HepG2 (cell line): ENCODE results near the gene ERCC4. TPM values are rescaled to one million over a fixed set of nuclear protein-coding genes. Genes with fewer than 3 reads are reported as not detected.

ENCODE experiments used
- ATM ChIP-seq: fragments of 450-650 bp; IDR thresholded peaks from 2 replicates; pipeline ENCODE4 v1.7.1; 2017; ENCODE audit warnings: mild to moderate bottlenecking, borderline replicate concordance
- EEA1 ChIP-seq: sonication (generic); formaldehyde crosslinking; IDR thresholded peaks from 2 replicates; pipeline ENCODE4 v1.5.1; 2020; ENCODE audit warnings: mild to moderate bottlenecking, missing genetic modification reagents, borderline replicate concordance
- EHMT2 ChIP-seq: fragments of 200-600 bp; sonication (generic); IDR thresholded peaks from 2 replicates; pipeline ENCODE4 v1.7.0; 2017; ENCODE audit warnings: antibody characterized with exemption, low read depth, low read length, borderline replicate concordance
- EP300 ChIP-seq, 3 experiments: sonication (generic) in 1 of 3; formaldehyde crosslinking in 1 of 3; IDR thresholded peaks; 2 replicates each; pipeline versions ENCODE4 v1.5.1 to v1.6.1; 2011 to 2020; ENCODE audit warnings: low read depth in 2 of 3, low read length in 2 of 3, borderline replicate concordance in 1 of 3, improper control_type of control experiment in 1 of 3, mild to moderate bottlenecking in 1 of 3, missing genetic modification reagents in 1 of 3, moderate library complexity in 1 of 3
- FOXK1 ChIP-seq: sonication (generic); formaldehyde crosslinking; IDR thresholded peaks from 2 replicates; pipeline ENCODE4 v1.4.0; 2020; ENCODE audit warnings: low read depth, missing genetic modification reagents, borderline replicate concordance
- HIVEP1 ChIP-seq: sonication (generic); formaldehyde crosslinking; IDR thresholded peaks from 2 replicates; pipeline ENCODE4 v1.4.0; 2020; ENCODE audit warnings: mild to moderate bottlenecking, missing genetic modification reagents
- MAFG ChIP-seq: sonication (generic); formaldehyde crosslinking; IDR thresholded peaks from 2 replicates; pipeline ENCODE4 v1.5.1; 2020; ENCODE audit warnings: mild to moderate bottlenecking, missing genetic modification reagents
- MYNN ChIP-seq: sonication (generic); formaldehyde crosslinking; IDR thresholded peaks from 2 replicates; pipeline ENCODE4 v1.4.0; 2020; ENCODE audit warnings: mild to moderate bottlenecking, low read depth, missing genetic modification reagents
- PCBP1 ChIP-seq: fragments of 200-400 bp; formaldehyde crosslinking; IDR thresholded peaks from 2 replicates; pipeline ENCODE4 v1.6.1; 2017; ENCODE audit warnings: mild to moderate bottlenecking, low read depth, low read length, borderline replicate concordance
- REL ChIP-seq: sonication (generic); formaldehyde crosslinking; conservative IDR thresholded peaks from 2 replicates; pipeline ENCODE4 v1.8.0; 2022; ENCODE audit warnings: mild to moderate bottlenecking, missing genetic modification reagents, moderate library complexity
- SATB2 ChIP-seq: sonication (generic); formaldehyde crosslinking; IDR thresholded peaks from 2 replicates; pipeline ENCODE4 v1.5.0; 2020; ENCODE audit warnings: missing genetic modification reagents
- SP140L ChIP-seq: sonication (generic); formaldehyde crosslinking; IDR thresholded peaks from 2 replicates; pipeline ENCODE4 v1.4.0; 2020; ENCODE audit warnings: missing genetic modification reagents, borderline replicate concordance
- STAT5B ChIP-seq: sonication (generic); formaldehyde crosslinking; IDR thresholded peaks from 2 replicates; pipeline ENCODE4 v1.4.0; 2020; ENCODE audit warnings: missing genetic modification reagents
- TEF ChIP-seq: sonication (generic); formaldehyde crosslinking; IDR thresholded peaks from 2 replicates; pipeline ENCODE4 v1.5.0; 2020; ENCODE audit warnings: missing genetic modification reagents
- ZBTB21 ChIP-seq: sonication (generic); formaldehyde crosslinking; IDR thresholded peaks from 2 replicates; pipeline ENCODE4 v1.4.0; 2020; ENCODE audit warnings: missing genetic modification reagents
- ZFP1 ChIP-seq: IDR thresholded peaks from 2 replicates; pipeline ENCODE4 v1.6.1; 2016
- ZNF30 ChIP-seq: sonication (generic); formaldehyde crosslinking; IDR thresholded peaks from 2 replicates; pipeline ENCODE4 v1.5.0; 2020; ENCODE audit warnings: mild to moderate bottlenecking, missing genetic modification reagents
- ZNF607 ChIP-seq: sonication (generic); formaldehyde crosslinking; IDR thresholded peaks from 2 replicates; pipeline ENCODE4 v1.5.1; 2020; ENCODE audit warnings: missing genetic modification reagents, mild to moderate bottlenecking, borderline replicate concordance
- ZNF674 ChIP-seq: sonication (generic); formaldehyde crosslinking; IDR thresholded peaks from 2 replicates; pipeline ENCODE4 v1.5.0; 2020; ENCODE audit warnings: low read depth, mild to moderate bottlenecking, missing genetic modification reagents
- ZNF720 ChIP-seq: sonication (generic); formaldehyde crosslinking; IDR thresholded peaks from 2 replicates; pipeline ENCODE4 v1.4.0; 2020; ENCODE audit warnings: missing genetic modification reagents
- ZNF878 ChIP-seq: sonication (generic); formaldehyde crosslinking; IDR thresholded peaks from 2 replicates; pipeline ENCODE4 v1.8.1; 2023; ENCODE audit warnings: mild to moderate bottlenecking, missing genetic modification reagents, moderate library complexity
- ZSCAN9 ChIP-seq: IDR thresholded peaks from 2 replicates; pipeline ENCODE4 v1.6.1; 2016; ENCODE audit warnings: borderline replicate concordance
- polyA plus RNA-seq, 8 experiments: library from polyadenylated mRNA; depleted of rRNA in 3 of 8; stranded (reverse) in 7 of 8; unstranded in 1 of 8; fragments of >200 nt; fragmentation: Illumina TruSeq in 4 of 8; extraction: Trizol in 4 of 8; gene quantifications; 2 replicates each; pipeline versions ENCODE4 v1.2.1 to v1.2.3, GENCODE V29; 2011 to 2016; ENCODE audit warnings: low read depth in 4 of 8, missing spikeins in 1 of 8, mixed read lengths in 1 of 8; ENCODE audit not compliant: insufficient read depth in 1 of 8
- total RNA-seq, 5 experiments: library from RNA; depleted of rRNA; stranded (reverse); fragments of >200 nt; fragmentation: Illumina TruSeq; extraction: Trizol; gene quantifications; 2 replicates each; pipeline ENCODE4 v1.2.3, GENCODE V29; 2016; ENCODE audit warnings: low read depth in 1 of 5
- TF ChIP-seq, protein P1 (sequence below): sonication (generic); formaldehyde crosslinking; IDR thresholded peaks from 2 replicates; pipeline ENCODE4 v1.8.1; 2023; ENCODE audit warnings: mild to moderate bottlenecking, moderate library complexity, missing genetic modification reagents

Gene ERCC4
- total and polyA plus RNA-seq, 2 of the 13 experiments (the other 11 are each of a cell fraction or from before 2014, with no cell fraction given) = 5.4 to 15.2 TPM

DNA sequence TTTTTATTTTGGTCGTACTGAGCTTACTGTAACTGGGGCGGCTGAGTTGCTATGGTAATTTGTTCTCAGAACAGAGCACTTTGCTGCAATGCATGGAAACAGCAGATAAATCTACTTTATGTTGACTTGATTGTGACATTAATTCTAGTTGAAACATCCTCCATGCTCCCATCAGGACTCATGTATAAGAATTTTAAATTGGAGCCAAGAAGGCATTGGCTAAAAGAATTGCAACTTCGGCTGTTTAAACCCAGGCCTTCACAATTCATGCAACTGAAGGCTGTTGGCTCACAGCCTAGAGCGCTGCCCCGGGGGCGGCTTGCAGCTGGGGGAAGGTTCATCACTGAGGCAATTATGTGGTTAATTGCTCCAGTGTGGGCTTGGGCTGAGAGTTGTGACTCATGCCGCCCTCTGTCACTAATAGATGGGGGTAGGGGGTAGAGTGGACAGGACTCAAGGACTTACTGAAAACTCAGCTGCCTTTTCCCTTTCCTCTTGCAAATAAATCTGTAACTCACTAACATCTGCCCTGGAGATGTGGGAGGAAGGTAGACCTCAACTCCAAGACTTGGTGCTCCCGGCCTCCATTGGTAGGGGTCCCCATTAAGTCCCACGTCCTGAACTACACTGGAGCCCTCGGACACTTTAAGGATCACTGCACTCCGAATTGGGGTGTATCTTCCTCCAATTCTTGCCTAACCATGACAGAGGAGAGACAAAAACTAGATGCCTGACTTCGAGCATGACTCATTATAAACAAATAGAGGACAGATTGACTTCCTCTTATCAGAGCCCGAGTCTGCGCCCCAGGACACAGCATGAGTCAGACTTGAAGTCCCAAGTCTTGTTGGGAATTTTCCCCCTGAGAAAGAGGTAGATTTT is 37.5 kb downstream of the ERCC4 start (continued):
- no peak for TF ChIP-seq FOXK1 (CRISPR knock-in tag)
- TF ChIP-seq ZNF607 (CRISPR knock-in tag) = 0 out of 2 replicates have a peak, but pooled peaks have one; percentile 42
- no peak for TF ChIP-seq PCBP1
- no peak for TF ChIP-seq TEF (CRISPR knock-in tag)
- TF ChIP-seq MAFG = no peak
- TF ChIP-seq EHMT2 = no peak
- no peak for TF ChIP-seq ZNF30 (CRISPR knock-in tag)
- TF ChIP-seq SATB2 (CRISPR knock-in tag) = no peak
- TF ChIP-seq, protein P1, sequence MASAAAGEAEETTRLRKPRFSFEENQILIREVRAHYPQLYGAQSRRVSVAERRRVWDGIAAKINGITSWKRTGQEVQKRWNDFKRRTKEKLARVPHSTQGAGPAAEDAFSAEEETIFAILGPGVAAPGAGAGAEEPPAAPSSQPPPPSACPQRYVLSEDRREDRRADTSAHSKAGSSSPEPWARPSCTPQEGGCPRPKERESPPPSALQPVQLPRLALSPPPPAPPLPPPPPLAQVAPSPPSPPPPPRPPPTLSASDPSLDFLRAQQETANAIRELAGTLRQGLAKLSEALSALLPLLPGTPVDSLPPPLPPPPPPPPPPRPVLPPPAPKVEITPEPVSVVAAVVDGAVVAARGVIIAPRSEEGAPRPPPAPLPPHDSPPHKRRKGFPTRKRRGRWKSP (CRISPR knock-in tag) = 0 out of 2 replicates have a peak, but pooled peaks have one; percentile 52
- peak; percentile 44; the same call in 1 of the 2 replicates for TF ChIP-seq HIVEP1
- no peak for TF ChIP-seq ZBTB21 (CRISPR knock-in tag)
- TF ChIP-seq EP300 (IDR thresholded peaks at IDR 0.05; ENCODE audit: low read depth in 2 of 2, low read length in 2 of 2) = peak; percentile 12 to 72; a peak in 2 of 4 replicates
- 0 out of 2 replicates have a peak, but pooled peaks have one; percentile 27 for TF ChIP-seq EP300 (CRISPR knock-in tag; IDR thresholded peaks at IDR 0.05; ENCODE audit: borderline replicate concordance)
- TF ChIP-seq ZFP1 = no peak
- TF ChIP-seq EEA1 (CRISPR knock-in tag) = no peak
- TF ChIP-seq ATM = no peak
- no peak for TF ChIP-seq ZNF720 (CRISPR knock-in tag)
- TF ChIP-seq MYNN (CRISPR knock-in tag) = no peak
- TF ChIP-seq ZNF878 (CRISPR knock-in tag) = no peak
- no peak for TF ChIP-seq SP140L (CRISPR knock-in tag)
- no peak for TF ChIP-seq REL
- no peak for TF ChIP-seq STAT5B (CRISPR knock-in tag)
- 0 out of 2 replicates have a peak, but pooled peaks have one; percentile 32 for TF ChIP-seq ZSCAN9 (CRISPR knock-in tag)
- TF ChIP-seq ZNF674 (CRISPR knock-in tag) = no peak
- TF ChIP-seq, all 625 proteins: peak for 142
